Skeletal muscle tissue (tissue), 4 donors: ENCODE results near the gene COLQ. TPM values are rescaled to one million over a fixed set of nuclear protein-coding genes. Genes with fewer than 3 reads are reported as not detected.

Experiments used
- H3K27ac ChIP-seq: one replicate; pipeline ENCODE4 v1.7.0; 2013; ENCODE audit warnings: mild to moderate bottlenecking, low read depth, low read length, inconsistent platforms
- H3K27me3 ChIP-seq, 3 donors: one replicate each; pipeline ENCODE4 v1.7.0; 2013; ENCODE audit warnings: low read length in 3 of 3; ENCODE audit not compliant: control insufficient read depth in 3 of 3, insufficient read depth in 3 of 3
- H3K36me3 ChIP-seq, 3 donors: one replicate each; pipeline ENCODE4 v1.7.0; 2013; ENCODE audit warnings: low read length in 3 of 3; ENCODE audit not compliant: control insufficient read depth in 3 of 3, insufficient read depth in 3 of 3
- H3K4me1 ChIP-seq, 3 donors: one replicate each; pipeline ENCODE4 v1.7.0; 2013; ENCODE audit warnings: low read length in 3 of 3, mild to moderate bottlenecking in 3 of 3; ENCODE audit not compliant: control insufficient read depth in 3 of 3, insufficient read depth in 3 of 3
- H3K4me3 ChIP-seq, 3 donors: one replicate each; pipeline ENCODE4 v1.7.0; 2013; ENCODE audit warnings: low read length in 3 of 3
- H3K9ac ChIP-seq, 3 donors: one replicate each; pipeline ENCODE4 v1.7.0; 2013; ENCODE audit warnings: low read length in 3 of 3, mild to moderate bottlenecking in 3 of 3, moderate library complexity in 2 of 3, low read depth in 1 of 3
- H3K9me3 ChIP-seq, 3 donors: one replicate each; pipeline ENCODE4 v1.7.0; 2013; ENCODE audit warnings: low read length in 3 of 3; ENCODE audit not compliant: control insufficient read depth in 3 of 3
- total RNA-seq: library from RNA; depleted of rRNA; stranded (reverse); fragments of >200 nt; gene quantifications from one replicate; pipeline ENCODE4 v1.2.3, GENCODE V29; 2014
- donor health status: Osteomylitis.

Gene COLQ
- total RNA-seq, 1 donor from 2014 or later: 14.1 TPM

DNA sequence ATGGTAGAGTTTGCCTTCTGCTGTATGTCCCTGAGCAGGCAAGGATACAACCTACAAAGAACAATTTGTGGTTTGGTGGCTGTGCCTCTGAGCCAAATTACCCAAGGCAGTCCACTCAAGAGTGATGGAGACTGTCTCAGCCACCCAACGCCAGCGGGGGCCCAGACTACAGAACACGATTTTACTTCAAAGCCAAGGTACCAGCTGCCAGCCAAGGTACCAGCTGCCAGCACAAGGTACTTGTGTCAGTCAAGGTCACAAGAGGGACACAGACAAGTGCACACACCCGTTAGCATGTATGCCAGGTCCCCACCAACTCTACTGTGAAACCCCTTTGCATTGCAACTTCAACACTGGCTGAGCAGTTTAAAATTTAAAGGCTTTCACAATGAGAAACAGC, 23.5 kb downstream of the COLQ start:
- H3K36me3 ChIP-seq: no peaks in the 10 kb centered on the region
- no peaks in the 10 kb centered on the region for H3K27me3 ChIP-seq
- H3K9ac ChIP-seq: peak overlapping the region; percentile 47 to 58 (median 57)
- peaks cover 64 to 80% (median 66%) of the 10 kb centered on the region in 3 donors for H3K4me1 ChIP-seq
- no peaks in the 10 kb centered on the region for H3K9me3 ChIP-seq
- peak overlapping the region; percentile 82 for H3K27ac ChIP-seq
- H3K4me3 ChIP-seq: peak overlapping the region; percentile 48 to 66 (median 57)

DNA sequence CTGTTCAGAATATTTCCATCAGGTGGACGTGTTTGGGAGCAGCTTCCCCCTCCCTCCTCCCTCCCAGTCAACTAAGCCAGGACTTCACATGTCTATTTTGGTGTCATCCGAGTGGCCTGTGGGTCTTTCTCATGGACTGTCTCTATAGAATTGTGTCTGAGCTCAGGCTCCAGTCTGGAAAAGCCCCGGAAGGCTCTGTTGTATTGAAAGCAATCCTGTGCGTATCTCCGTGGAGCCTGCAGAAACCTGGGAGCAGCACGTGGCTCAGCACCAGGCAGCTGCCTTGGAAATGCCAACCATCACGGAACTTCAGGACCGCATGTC, 25.2 kb downstream of the COLQ start:
- peaks cover 62 to 77% (median 66%) of the 10 kb centered on the region in 3 donors for H3K4me1 ChIP-seq
- H3K27ac ChIP-seq: peak overlapping the region; percentile 82
- peak overlapping the region in 2 of 3 donors; percentile 19 to 77 for H3K9ac ChIP-seq
- H3K9me3 ChIP-seq: no peaks in the 10 kb centered on the region
- peak overlapping the region; percentile 18 to 57 (median 41) for H3K4me3 ChIP-seq
- no peaks in the 10 kb centered on the region for H3K36me3 ChIP-seq
- no peaks in the 10 kb centered on the region for H3K27me3 ChIP-seq

DNA sequence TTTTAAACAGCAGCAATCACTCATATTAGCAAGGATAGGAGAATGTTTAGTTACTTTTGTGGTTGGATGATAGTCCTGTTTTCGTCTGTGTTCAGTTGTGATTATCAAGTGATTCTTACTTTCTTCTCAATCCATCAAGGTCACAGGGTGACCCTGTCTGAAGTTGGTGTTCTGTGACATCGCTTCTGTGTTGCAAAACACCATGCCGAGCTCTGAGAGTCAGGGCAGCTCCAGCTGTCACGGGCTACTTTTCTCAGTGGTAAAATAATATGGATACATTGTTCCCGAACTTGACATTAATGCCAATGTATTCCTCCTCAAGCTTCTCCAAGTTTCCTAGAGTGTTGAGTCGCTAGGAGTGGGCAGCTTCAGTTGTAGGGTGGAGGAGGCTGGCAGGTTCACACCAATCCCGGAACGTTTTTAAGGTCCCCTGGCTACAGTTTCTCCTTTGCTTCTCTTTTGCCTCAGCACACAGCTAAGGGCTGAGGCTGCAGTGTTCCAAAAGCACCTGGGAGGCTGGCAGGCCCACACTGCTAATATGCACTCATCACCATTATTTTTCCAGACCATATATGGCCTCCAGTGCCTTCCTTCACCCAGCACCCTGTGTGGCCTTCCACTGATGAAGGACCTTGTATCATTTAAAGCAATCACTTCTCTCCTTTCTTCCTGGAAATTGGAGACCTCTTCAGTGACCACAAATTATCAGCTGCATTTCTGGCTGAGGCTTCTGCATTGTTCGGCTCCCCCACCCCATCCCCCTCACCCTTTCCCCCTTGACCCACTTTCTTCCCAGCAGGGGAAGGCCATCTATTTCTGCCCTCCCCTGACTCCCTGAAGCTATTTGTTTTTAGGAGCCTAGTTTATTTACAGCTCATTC, 25.8 kb downstream of the COLQ start:
- Histone ChIP-seq H3K9me3 (no peaks in the 10 kb centered on the region), H3K4me1 (peaks cover 56 to 71% (median 60%) of the 10 kb centered on the region in 3 donors), H3K9ac (peak overlapping the region in 2 of 3 donors; percentile 24 to 77), H3K27ac (peak overlapping the region; percentile 82), H3K4me3 (peak overlapping the region; percentile 18 to 59 (median 40)), H3K36me3 (no peaks in the 10 kb centered on the region), H3K27me3 (no peaks in the 10 kb centered on the region)

DNA sequence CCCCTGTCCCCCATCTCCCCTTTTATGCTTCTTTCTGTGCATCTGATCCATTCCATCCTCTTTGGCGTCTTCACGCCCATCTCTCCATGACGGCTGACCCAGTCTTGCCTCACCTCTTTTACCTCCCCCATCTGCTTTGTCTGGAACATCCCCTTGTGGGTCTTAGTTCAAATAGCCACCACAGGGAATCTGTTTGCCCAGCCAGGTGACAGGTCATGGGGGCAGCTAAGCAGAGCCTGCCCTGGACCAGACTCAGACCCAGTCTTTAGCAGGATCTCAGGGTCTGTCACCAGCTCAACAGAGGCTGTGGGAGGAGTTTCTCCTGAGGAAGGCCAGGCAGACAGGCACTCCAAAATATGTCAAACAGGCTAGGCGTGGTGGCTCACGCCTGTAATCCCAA, 28.1 kb downstream of the COLQ start:
- H3K4me1 ChIP-seq: peaks cover 38 to 49% (median 38%) of the 10 kb centered on the region in 3 donors
- peaks cover 0 to 4% (median 3%) of the 10 kb centered on the region in 3 donors for H3K36me3 ChIP-seq
- H3K27ac ChIP-seq: peak overlapping the region; percentile 31

DNA sequence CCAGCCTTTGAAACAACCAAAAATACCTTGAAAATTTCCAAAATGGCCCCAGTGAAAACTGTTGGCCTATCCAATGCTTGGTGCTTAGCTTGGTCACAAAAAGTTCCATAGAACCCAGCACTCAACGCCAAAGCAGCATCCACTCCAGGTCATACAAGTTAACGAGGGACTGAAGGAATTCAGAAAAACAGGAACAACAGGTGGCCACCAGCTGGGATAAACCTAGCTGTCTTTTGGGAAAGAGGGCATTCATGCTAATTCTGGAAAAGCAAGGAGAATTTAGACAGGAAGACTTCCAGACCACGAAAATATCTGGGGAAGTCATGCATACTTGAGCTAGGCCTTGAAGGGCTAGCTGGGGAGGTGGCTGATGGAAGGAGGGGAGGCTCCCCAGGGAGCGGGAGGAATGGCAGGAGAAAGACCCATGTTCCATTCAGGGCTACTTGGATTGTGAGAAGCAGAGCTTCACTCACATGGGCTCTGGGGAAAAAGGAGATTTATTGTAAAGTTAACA, 28.6 kb downstream of the COLQ start:
- no peak overlapping the region for H3K9ac ChIP-seq
- H3K36me3 ChIP-seq: peaks cover 3 to 9% (median 7%) of the 10 kb centered on the region in 3 donors
- H3K4me3 ChIP-seq: no peak overlapping the region
- H3K27ac ChIP-seq: no peak overlapping the region
- peaks cover 33 to 44% (median 36%) of the 10 kb centered on the region in 3 donors for H3K4me1 ChIP-seq
- no peaks in the 10 kb centered on the region for H3K27me3 ChIP-seq
- H3K9me3 ChIP-seq: no peaks in the 10 kb centered on the region

More for the DNA sequence above, 28.1 kb downstream of the COLQ start:
- H3K4me3 ChIP-seq: no peak overlapping the region
- H3K9ac ChIP-seq: no peak overlapping the region
- no peaks in the 10 kb centered on the region for H3K9me3 ChIP-seq
- H3K27me3 ChIP-seq: no peaks in the 10 kb centered on the region

DNA sequence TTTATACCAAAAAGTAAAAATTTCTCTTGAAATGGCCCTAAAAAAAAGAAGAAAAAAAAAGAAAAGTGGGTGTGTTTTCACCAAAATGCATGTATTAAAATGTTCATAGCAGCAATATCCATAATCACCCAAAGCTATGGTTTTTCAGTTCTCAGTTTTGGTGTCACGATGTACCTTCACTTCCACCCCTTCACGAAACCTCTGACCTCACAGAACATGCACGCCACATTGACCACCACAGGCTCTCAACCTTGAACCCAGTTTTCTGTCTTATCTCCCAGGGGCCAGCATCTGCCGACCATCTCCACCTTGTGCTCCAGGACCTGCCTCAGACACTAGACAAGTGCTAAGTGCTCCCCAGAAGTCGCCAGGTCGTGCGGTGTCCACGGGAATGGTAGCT, 30.4 kb downstream of the COLQ start:
- H3K4me3 ChIP-seq: no peak overlapping the region
- H3K4me1 ChIP-seq: peaks cover 19 to 26% (median 25%) of the 10 kb centered on the region in 3 donors
- H3K27ac ChIP-seq: no peak overlapping the region
- H3K27me3 ChIP-seq: no peaks in the 10 kb centered on the region
- H3K9ac ChIP-seq: no peak overlapping the region
- H3K9me3 ChIP-seq: no peaks in the 10 kb centered on the region
- H3K36me3 ChIP-seq: peaks cover 18 to 26% (median 19%) of the 10 kb centered on the region in 3 donors

DNA sequence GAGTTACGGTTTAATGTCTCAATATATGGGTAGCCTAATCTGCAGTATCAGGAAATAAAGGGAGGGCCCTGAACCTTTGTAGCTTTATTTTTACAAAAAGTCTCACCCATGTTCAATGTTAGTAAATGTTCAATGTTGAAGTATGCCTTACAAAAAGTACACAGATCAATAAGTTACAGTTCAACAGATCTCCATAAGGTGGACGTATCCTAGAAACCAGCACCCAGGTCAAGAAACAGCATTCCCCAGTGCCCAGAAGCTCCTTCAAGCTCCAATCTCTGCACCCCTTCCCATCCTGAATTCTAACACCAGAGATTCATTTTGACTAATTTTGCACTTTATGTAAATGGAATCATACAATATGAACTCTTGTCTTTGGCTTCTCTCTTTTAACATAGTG, 31.3 kb downstream of the COLQ start:
- no peak overlapping the region for H3K4me3 ChIP-seq
- H3K27me3 ChIP-seq: no peaks in the 10 kb centered on the region
- H3K27ac ChIP-seq: no peak overlapping the region
- peaks cover 19 to 27% (median 19%) of the 10 kb centered on the region in 3 donors for H3K36me3 ChIP-seq
- peaks cover 12 to 17% (median 17%) of the 10 kb centered on the region in 3 donors for H3K4me1 ChIP-seq
- H3K9ac ChIP-seq: no peak overlapping the region
- no peaks in the 10 kb centered on the region for H3K9me3 ChIP-seq

DNA sequence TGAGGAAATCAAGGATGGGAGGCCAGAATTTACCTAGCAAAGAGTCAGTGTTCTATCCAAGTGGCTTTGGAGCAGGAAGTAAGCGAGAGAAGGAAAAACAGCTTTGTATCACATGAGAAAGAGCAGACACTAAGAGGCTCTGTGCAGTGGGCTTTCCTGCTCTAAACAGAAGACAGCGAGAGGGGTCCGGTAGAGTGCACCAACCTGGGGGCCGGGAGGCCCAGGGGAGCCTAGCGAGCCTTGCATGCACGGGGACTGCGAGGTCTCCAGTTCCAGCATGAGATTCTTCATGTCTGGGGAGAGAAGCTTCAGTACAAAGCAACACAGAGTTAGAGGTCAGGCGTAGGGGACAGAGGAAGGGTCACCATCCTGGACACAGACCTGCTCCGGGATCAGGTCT, 33.5 kb downstream of the COLQ start:
- no peak overlapping the region for H3K9ac ChIP-seq
- no peak overlapping the region for H3K4me3 ChIP-seq
- peaks cover 19 to 27% (median 19%) of the 10 kb centered on the region in 3 donors for H3K36me3 ChIP-seq
- no peaks in the 10 kb centered on the region for H3K9me3 ChIP-seq
- no peaks in the 10 kb centered on the region for H3K27me3 ChIP-seq
- no peak overlapping the region for H3K27ac ChIP-seq
- H3K4me1 ChIP-seq: peaks cover 0 to 2% (median 0%) of the 10 kb centered on the region in 3 donors

DNA sequence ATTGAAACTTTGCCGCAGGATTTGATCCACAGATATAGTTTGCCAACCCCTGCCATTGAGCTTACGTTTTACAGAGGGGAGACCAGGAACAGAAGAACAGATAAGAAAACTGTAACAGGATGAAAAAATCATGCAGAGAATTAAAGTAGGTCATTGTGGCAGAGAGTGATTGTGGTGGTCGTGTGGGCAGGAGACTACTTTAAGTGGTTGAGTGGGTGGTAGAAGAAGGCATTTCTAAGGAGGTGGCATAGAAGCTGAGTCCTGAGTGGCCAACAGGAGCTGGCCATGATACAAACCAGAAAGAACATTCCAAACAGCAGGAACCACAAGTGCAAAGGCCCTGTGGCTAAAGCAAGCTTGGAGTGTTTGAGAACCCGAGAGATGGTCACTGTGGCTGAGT, 34.5 kb downstream of the COLQ start:
- Histone ChIP-seq H3K9me3 (no peaks in the 10 kb centered on the region), H3K4me1 (no peaks in the 10 kb centered on the region), H3K9ac (no peak overlapping the region), H3K27ac (no peak overlapping the region), H3K36me3 (peaks cover 19 to 27% (median 19%) of the 10 kb centered on the region in 3 donors), H3K4me3 (no peak overlapping the region), H3K27me3 (no peaks in the 10 kb centered on the region)

DNA sequence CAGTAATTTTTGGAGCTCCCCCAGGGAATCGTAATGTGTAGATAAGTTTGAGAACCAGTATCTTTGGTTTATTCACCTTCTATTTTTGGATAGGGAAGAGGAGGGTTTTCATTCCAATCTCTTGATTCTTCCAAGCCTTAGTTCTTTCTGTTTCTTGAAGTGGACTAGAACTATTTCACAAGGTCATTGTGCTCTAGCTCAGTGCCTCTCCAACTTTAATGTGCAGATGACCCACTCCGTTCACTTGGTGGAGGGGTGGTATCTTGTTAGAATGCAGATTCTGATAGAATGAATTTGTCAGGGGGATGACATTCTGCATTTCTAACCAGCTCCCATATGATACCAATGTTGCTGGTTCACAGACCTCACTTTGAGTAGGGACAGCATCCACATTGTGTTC, 35.5 kb downstream of the COLQ start:
- no peaks in the 10 kb centered on the region for H3K9me3 ChIP-seq
- H3K4me3 ChIP-seq: no peak overlapping the region
- H3K27me3 ChIP-seq: no peaks in the 10 kb centered on the region
- peaks cover 19 to 27% (median 19%) of the 10 kb centered on the region in 3 donors for H3K36me3 ChIP-seq
- no peak overlapping the region for H3K27ac ChIP-seq
- no peaks in the 10 kb centered on the region for H3K4me1 ChIP-seq
- H3K9ac ChIP-seq: no peak overlapping the region
